Loucy (cell line): ENCODE measurements around the gene TUBB4B.

Source experiments
- CTCF ChIP-seq: fragments of 200-600 bp; sonication (generic); conservative IDR thresholded peaks from 2 replicates; pipeline ENCODE4 v1.5.1; 2014; ENCODE audit warnings: mild to moderate bottlenecking, antibody characterized with exemption, low read length
- EZH2phosphoT487 ChIP-seq: fragments of 200-600 bp; IDR thresholded peaks from 2 replicates; pipeline ENCODE4 v1.6.1; 2018; ENCODE audit warnings: antibody characterized with exemption, mild to moderate bottlenecking, moderate library complexity, borderline replicate concordance

- TF ChIP-seq CTCF (no peak; the same call in 1 of the 2 replicates), EZH2phosphoT487 (no peak)
Observed at GRCh38 chr9:137212520-137212919, 28.6 kb upstream of the TUBB4B start.
